SK-N-DZ (cell line): ENCODE results near the gene PRC1. TPM values are rescaled to one million over a fixed set of nuclear protein-coding genes. Genes with fewer than 3 reads are reported as not detected.
"Not testable (repeated sequence)": the region's sequence is repeated elsewhere in the genome, so short reads cannot be mapped to it uniquely, and the experiment has no call there.

ENCODE experiments used
- DNase-seq: peaks from one replicate; pipeline ENCODE4 v3.0.0-alpha.2; 2015; ENCODE audit warnings: low spot score
- polyA plus RNA-seq, 2 experiments: library from polyadenylated mRNA; depleted of rRNA; stranded (reverse); fragments of >200 nt; gene quantifications; 2 replicates each; pipeline ENCODE4 v1.2.3, GENCODE V29; 2014

Gene PRC1, protein sequence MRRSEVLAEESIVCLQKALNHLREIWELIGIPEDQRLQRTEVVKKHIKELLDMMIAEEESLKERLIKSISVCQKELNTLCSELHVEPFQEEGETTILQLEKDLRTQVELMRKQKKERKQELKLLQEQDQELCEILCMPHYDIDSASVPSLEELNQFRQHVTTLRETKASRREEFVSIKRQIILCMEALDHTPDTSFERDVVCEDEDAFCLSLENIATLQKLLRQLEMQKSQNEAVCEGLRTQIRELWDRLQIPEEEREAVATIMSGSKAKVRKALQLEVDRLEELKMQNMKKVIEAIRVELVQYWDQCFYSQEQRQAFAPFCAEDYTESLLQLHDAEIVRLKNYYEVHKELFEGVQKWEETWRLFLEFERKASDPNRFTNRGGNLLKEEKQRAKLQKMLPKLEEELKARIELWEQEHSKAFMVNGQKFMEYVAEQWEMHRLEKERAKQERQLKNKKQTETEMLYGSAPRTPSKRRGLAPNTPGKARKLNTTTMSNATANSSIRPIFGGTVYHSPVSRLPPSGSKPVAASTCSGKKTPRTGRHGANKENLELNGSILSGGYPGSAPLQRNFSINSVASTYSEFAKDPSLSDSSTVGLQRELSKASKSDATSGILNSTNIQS
- polyA plus RNA-seq (2014; cell fraction: cytosol; rRNA removed) = 398 and 437 TPM in 2 replicates
- 650 and 674 TPM in 2 replicates for polyA plus RNA-seq (2014; cell fraction: nucleus; rRNA removed)

DNA sequence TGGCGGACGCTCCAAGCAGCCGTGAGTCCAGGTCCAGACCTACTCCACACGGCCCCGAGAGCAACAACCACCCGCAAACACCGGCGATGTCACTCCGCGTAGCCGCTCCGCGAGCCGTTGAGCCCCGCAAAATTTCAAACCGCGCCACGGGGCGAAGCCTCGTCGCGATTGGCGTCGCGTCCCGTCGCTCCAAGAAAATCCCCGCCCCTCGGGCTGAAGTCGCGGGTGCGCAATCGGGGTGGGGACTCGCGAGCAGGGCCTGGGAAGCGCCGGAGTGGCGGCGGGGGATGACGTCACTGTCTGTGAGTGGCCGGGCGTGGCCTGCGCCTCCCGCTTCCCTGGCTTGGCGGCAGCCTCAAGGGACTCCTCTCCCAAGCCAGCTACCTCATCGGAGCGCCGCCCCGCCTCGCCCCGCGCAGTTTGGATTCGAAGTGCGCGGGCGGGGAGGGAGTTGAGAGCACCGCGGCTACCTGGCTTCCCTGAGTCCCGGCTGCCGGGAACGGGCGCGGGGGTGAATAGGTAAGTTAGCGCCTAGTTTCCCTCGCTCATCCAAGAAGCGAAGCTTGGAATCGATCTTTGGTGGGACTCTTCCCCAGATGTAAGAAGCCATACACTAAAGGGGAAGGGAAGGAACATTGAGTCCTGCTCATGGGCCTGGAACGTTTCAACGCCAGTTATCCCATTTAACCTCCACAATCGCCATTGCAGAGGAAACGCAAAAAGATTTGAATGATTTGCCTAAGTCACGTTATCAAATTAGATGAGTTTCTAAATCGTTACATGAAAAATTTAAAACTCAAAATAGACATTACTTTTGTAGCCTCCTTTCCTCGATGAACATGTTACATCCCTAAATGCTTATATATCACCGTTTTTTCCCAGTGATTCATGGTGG, at the start of gene PRC1:
Gene PRC1, minus strand, starts transcription at position 119 of the 895 bp plus-strand sequence. Its CDS starts 118 bp downstream, at position 1.
- peak; percentile 98 for DNase-seq

DNA sequence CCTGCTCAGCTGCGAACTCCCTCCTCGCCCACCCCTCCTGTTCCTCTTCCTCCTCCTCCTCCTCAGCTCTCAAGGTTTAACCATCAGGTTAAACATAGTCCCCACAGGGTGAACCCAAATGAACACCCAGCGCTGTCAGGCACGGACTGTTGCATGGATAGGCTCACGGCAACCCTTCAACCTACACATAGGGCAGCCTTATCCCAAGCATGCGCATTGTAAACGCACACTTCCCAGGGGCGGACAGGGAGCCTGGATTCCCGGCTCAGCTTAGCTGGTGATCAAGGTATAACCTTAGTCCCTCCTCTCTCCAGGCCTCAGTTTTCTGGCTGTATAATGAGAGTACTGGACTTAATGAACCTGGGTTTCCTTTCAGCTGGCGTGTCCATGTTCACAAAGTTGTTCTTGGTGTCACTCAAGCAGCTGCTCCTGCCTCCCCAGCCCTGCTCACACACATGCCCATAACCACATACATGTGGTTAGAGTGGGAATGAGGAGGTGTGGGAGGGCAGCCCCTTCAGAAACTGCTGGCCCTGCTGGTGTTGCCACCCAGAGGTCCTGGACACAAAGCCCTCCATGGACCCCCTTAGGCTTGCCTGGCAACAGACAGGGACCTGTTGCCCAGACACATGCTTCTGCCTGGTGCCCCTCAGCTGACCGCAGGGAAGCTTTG, 49.0 kb upstream of the PRC1 start:
- no peak for DNase-seq

DNA sequence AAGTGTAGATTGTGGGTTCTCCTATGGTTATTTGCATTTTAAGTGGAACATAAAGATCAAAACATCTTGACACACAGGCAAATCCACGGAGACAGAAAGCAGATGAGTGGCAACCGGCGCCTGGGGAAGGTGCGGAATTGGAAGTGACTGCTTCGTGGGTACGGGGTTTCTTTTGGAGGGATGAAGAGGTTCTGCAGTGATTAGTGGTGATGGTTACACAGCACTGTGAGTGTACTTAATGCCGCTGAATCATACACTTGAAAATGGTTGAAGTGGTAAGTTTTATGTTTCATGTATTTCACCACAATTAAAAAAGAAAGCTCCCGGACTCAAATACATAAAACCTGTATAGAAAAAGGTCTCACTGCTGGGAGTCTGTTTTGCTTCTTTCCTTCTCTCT, 46.5 kb upstream of the PRC1 start:
- no peak for DNase-seq

DNA sequence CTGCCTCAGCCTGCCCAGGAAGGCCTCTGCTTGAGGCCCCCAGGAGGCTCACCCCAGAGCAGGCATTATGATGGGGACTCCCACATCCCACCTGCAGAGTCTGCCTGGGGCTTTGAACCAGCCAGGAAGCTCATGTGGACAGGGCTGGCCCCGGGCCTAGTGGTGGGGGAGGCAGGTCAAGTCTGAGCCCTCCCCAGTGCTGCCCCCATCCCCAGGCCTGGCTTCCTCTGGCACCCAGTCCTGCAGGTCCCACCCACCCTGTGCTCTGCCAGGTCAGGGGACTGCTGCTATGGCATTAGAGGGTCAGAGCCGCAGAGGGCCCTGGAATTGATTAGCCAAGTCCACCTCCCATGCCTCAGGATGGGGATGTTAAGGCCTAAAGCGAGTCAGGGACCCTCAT, 45.7 kb upstream of the PRC1 start:
- DNase-seq = no peak

DNA sequence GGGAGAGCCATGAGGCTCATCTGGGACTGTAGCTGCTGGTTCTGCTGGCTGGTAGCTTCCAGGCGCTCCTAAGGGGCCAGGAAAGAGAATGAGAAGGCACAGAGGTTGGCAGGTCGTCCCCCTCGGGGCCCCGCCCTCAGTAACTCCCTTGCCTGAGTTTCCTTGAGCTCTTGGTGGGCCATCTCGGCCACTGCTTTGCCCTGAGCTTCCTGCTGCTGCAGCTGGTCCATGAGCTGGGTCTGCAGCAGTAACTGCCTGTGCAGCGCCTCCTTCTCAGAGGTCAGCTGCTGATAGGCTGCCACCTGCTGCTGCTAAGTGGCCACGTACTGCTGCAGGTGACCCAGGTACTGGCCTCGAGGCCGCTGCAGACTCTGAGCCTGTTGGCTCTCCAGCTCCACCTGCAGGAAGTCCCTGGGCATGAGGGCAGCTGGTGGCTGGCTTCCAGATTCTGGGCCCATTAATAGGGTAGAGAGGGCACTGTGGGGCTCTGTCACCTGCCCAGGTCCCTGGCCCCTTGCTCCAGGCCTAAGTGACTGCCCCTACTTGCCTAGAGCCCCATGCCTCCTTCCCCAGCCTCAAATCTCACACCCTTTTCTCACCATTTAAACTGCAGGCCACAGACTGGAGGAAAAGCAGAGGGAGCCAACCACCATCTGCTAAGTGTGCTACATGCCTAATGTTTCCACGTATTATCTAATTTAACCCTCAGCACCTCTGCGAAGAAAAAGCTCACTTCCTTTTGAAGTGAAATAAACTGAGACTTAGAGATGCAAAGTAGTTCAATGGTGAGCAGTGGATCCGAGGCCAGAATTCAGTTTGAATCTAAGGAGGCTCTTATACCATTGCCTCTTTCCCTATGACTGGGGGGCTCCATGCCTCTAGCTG, 38.8 kb upstream of the PRC1 start:
- DNase-seq = peak; percentile 47

DNA sequence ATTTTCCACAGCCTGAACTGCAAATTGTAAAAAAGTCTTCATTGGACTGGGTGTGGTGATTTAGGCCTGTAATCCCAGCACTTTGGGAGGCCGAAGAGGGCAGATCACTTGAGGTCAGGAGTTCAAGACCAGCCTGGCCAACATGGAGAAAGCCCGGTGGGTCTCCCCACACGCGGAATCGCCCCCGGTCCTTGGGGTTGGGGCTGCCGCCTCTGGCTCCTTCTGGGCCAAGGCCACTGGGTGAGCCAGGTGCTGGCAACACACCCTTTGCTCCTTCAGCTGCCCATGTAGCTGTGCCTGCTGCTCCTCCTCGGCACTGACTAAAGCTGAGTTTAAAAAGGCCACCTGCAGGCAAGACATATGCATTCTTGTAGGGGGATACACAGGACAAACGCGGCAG, 37.5 kb upstream of the PRC1 start:
- no peak for DNase-seq

DNA sequence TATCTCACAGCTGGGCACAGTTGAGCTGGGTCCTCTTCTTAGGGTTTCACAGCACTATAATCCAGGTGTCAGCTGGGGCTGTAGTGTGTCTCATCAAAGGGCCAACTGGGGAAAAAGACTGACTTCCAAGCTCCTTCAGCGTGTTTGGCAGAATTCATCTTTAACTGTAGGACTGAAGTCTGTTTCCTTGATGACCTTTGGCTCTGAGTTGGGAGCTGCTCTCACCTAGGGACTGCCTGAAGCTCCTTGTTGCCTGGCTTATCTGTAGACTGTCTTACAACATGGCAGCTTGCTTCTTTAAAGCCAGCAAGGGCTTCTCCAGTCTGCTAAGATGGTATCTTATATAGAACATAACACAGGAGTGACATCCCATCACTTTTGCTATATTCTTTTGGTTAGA, 33.3 kb upstream of the PRC1 start:
- DNase-seq = no peak

DNA sequence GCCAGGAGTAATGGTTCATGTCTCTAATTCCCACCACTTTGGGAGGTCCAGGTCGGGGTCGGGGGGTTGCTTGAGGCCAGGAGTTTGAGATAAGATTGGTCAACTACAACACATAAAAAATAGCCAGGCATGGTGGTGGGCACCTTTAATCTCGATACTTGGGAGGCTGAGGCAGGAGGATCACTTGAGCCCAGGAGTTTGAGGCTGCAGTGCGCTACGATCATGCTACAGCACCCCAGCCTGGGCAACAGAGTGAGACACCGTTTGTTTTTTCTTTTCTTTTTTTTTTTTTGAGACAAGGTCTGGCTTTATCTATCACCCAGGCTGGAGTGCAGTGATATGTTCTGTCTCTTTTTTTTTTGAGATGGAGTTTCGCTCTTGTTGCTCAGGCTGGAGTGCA, 29.4 kb upstream of the PRC1 start:
- DNase-seq = no peak

DNA sequence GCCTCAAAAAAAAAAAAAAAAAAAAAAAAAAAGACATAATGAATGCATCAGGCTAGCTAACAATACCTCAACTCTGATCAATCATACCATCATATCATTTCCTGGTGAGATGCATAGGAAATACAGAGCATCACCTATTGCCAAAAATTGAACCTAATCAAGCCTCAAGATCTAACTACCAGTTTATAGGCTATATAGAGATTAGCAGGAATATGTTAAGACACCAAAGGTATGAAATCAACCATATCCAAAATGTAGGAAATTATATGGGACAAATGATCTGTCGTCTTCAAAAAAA, 28.4 kb upstream of the PRC1 start:
- DNase-seq = no peak

DNA sequence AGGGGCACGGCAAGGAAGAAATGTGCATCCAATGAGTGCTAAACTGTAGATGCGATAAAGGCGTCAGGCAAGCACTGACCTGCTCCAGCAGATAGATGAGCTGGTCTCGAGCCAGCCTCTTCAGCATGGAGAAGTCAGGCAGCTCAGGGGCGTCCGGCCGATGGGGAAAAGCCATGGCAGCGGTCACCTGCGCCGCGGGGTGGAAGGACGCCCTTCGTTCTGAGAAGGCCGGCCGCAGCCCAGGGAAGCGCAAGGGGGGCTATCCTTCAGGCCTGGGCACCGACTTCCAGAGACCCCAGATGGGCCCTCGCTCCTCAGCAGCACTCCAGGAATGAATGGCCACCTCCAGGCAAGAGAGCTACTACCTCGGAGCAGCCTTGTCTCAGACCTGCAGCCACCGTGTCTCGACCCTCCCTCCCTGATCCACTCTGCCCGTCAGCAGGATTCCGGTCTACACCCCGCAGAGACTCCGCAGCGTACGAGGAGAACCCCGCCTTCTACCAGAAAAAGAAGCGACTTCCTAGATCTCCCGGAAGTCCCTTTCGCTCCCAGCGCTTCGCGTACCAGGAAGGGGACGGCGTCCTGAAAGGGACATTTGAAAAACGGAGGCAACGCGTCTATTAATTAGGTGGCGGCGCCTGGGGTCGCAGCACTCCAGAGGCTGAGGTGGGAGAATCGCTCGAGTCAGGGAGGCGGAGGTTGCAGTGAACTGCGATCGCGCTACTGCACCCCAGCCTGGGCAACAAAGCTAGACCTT, 27.9 kb upstream of the PRC1 start, which contains the start of gene VPS33B:
Gene VPS33B, minus strand, starts transcription at position 520 of the 757 bp plus-strand sequence. Its CDS starts 345 bp downstream, at position 175.
- DNase-seq = peak; percentile 95

DNA sequence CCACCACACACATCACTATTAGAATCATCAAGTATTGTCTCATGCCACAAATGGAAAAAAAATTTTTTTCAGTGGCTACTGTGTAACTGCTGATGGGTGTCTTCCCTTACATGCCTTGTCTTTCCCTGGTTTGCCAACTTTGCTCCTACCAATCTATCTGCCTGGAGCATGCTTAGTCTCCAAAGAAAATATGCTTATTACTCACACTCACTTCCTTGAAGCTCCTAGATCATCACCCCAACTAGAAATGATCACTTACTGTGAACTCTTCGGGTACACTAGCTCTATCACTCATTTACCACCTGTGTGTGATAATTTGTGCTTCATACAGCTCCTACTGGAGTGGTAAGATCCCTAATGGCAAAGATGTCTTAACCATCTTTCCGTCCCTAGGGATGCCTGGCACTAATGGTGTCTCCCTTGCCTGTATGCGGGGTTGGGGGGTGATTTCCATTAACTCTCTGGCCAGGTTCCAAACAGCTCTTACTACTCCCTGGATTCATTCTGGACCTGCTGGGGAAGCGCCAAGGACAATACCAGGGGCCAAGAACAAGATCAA, 27.3 kb upstream of the PRC1 start:
- no peak for DNase-seq

DNA sequence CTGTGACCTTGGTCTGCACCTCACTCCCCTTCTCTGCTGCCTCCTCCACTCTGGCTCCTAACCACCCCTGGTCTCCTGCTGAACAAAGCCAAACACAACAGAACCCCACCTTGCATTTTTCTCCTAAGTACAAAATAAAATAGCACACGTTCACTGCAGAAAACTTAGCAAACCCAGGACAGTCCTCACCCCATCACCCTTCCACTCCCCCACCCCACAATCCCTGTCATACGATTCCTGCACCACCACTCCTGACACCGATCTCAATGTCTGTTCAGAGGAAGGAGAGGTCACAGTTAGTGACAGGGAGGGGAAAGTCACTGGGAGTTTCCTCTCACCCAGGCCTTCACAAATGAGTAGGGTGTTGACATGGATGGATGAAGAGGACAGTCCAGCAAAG, 23.8 kb upstream of the PRC1 start:
- no peak for DNase-seq

DNA sequence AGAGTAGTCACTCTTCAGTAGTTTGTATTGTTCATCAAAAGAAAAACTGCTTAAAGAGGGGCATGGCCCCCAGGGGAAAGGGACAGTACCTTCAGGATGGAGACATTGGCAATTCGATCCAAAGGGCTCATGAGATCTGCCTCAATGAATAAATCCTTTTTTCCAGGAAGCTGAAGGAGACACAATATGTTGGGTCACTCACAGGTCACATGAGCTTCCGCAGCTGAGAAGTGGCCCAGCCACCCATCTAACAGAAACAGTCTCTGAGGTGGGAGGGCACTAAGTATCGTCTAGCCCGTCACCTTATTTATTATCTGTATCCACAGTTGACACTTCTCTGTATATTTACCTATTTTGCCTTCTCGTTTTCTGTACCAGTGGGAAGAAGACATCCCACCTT, 23.4 kb upstream of the PRC1 start:
- no peak for DNase-seq

DNA sequence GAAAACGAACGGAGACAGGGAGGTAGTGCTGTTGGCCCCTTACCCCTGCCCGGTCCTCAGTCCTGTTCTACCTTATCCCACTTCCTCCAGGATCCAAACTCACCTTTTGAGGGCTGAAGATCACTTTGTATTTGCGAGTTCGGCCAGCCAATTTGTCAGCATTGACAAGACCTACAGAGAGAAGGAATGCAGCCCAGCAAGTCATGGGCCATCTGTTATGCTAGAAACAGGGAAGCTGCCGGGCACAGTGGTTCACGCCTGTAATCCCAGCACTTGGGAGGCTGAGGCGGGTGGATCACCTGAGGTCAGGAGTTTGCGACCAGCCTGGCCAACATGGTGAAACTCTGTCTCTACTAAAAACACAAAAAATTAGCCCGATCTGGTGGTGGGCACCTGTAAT, 19.4 kb upstream of the PRC1 start:
- DNase-seq = not testable (repeated sequence)

DNA sequence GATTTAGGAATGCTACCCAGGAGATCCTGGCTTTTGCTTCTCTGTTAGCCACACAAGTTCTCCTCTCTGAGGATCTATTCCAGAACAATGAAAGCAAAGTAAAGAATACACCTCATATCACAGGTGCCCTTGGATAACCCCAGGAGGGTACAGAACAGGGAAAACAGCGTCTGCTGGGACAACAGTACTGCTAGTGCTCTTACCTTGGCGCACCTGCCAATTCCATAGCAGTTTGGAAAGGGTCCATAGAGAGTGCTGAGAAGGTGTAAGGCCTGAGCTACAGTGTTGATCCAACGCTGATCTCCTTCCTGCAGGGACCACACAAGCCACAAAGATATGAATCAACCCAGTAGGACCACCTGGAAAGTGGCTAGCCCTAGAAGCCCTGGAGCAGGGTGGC, 12.9 kb upstream of the PRC1 start:
- no peak for DNase-seq

DNA sequence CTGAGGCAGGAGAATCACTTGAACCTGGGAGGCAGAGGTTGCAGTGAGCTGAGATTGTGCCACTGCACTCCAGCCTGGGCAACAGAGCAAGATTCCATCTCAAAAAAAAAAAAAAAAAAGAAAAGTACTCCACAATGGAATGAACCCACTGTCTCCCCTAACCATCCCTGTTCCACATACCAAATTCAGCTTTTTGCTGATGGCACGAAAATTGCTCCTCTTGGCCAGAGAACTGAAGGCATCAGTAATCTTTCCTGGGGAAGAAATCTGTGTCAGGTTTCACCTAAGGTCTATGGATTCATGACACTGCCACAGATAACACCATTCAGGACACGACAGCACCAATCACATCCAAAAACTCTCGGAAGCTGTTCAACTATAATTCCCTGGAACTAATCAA, 6.9 kb upstream of the PRC1 start:
- DNase-seq = no peak

DNA sequence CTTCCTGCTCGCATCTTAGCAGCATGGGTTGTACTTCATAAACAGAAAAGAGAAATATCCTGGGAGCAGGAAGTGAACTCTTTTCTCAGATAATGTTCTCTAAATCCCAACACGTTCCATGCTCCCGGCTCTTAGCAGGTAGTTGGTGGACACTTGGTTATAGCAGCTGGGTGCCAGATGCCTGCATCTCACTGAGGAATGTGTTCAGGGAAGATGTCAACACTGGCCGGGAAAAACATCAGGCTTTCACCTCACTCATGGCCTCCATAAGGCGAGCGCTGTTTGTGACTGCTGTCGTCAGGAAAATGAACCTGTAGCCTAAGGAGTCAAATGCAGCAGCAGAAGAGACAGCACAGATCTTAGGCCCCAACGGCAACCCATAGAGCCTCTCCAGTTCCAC, 4.4 kb upstream of the PRC1 start:
- DNase-seq = no peak

DNA sequence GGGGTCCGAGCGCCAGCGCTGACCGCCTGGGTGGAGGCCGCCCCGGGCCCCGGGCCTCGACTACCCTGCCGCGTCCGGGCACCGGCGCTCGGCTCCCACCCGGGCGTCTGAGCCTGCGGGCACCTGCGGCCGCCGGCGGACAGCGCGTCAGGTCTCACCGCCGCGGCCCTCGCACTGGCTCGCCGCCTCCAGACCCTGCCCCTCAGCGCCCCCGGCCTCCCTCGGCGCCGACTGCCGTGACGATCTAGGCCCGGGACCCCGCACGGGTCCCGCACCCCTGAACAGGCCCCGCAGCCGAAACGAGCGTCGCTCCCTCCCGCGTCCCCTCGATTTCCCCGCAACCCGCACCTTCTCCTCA, 297 bp downstream of the PRC1 start:
- no peak for DNase-seq

DNA sequence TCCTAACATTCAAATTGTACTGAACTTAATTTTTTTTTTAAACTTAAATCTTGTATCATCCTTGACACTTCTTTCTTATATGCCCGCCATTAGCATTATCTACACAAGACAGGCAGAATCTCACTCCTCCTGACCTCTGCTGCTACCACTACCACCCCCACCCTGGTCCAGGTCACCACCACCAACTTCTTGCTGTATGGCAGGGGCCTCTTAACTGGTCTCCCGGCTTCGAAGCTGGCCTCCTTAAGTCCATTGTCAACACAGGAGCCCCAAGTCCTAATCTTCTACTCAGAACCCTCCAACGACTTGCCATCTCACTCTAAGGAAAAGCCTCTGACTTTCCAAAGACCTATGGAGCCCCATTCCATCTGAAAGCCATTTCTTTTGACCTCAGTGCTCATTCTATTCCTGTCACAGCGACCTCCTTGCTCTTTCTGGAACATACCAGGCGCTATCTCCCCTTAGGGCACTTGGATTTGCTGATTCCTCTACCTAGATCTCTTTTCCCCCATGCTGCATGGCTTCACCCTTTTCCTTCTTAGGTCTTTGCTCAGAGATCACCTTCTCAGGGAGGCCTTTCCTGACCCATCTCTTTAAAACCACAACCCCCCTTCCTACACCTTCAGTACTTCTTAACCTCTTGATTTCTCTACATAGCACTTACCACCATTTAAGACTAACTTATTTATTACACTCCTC, 2.6 kb downstream of the PRC1 start:
- DNase-seq = no peak
